Osteocyte (in vitro differentiated cells): ENCODE results near the gene NBEA. TPM values are rescaled to one million over a fixed set of nuclear protein-coding genes. Genes with fewer than 3 reads are reported as not detected.

Experiments used
- DNase-seq: peaks from one replicate; pipeline ENCODE4 v3.0.0; 2021; ENCODE audit warnings: mixed read lengths; ENCODE audit not compliant: unreplicated experiment; ENCODE audit errors: extremely low spot score
- H3K27ac Mint-ChIP-seq: one replicate; pipeline ENCODE4 v1.8.0; 2021; ENCODE audit warnings: mild to moderate bottlenecking, mixed read lengths; ENCODE audit not compliant: unreplicated experiment
- H3K27me3 Mint-ChIP-seq: one replicate; pipeline ENCODE4 v1.8.0; 2021; ENCODE audit warnings: mixed read lengths; ENCODE audit not compliant: unreplicated experiment
- H3K36me3 Mint-ChIP-seq: one replicate; pipeline ENCODE4 v1.8.0; 2021; ENCODE audit warnings: mixed read lengths; ENCODE audit not compliant: unreplicated experiment
- H3K4me1 Mint-ChIP-seq: one replicate; pipeline ENCODE4 v1.8.0; 2021; ENCODE audit warnings: mixed read lengths; ENCODE audit not compliant: unreplicated experiment
- H3K4me3 Mint-ChIP-seq: one replicate; pipeline ENCODE4 v1.8.0; 2021; ENCODE audit warnings: mild to moderate bottlenecking, moderate library complexity, mixed read lengths; ENCODE audit not compliant: unreplicated experiment
- H3K9me3 Mint-ChIP-seq: one replicate; pipeline ENCODE4 v1.8.0; 2021; ENCODE audit warnings: mixed read lengths; ENCODE audit not compliant: unreplicated experiment
- total RNA-seq: library from RNA; stranded (reverse); gene quantifications from 2 replicates; pipeline ENCODE4 v1.2.1, GENCODE V29; 2021
- TF ChIP-seq, protein P1 (sequence below): fragments of 200-600 bp; sonication (generic); IDR thresholded peaks from 2 replicates; pipeline ENCODE4 v1.5.0; 2021; ENCODE audit warnings: antibody characterized with exemption, mild to moderate bottlenecking, moderate library complexity

Gene NBEA
- total RNA-seq, 1 donor from 2014 or later, result 10.9 TPM

DNA sequence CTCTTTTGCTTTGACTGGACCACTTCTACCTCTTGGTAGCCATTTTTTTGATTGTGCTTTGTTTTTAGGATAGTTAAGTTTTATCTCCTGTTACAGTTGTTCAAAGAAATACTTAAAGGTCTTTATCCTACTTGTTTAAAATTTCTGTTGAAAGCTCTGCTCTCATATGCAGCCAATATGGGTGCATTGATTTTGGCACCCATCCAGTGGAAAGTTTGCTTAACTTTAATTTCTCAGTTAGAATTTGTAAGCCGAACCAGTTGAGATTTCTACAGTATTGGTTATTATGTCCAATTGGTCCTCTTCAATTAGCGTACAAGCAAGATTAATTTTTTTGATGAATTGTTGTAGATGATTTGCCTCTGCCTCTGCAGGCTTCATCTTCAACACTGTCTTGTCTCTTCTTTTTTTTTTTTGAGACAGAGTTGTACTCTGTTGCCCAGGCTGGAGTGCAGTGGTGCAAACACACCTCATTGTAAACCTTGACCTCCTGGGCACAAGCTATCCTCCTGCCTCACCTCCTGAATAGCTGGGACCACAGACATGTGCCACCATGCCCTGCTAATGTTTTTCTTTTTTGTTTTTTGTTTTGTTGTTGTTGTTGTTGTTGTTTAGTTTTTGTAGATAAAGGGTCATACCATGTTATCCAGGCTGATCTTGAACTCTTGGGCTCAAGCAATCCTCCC is 469.1 kb downstream of the NBEA start:
- Mint-ChIP-seq H3K27ac (no peak overlapping the region), H3K9me3 (peaks cover 5% of the 10 kb centered on the region), H3K4me3 (no peak overlapping the region), H3K4me1 (no peaks in the 10 kb centered on the region), H3K27me3 (no peaks in the 10 kb centered on the region), H3K36me3 (no peaks in the 10 kb centered on the region)
- TF ChIP-seq, protein P1, sequence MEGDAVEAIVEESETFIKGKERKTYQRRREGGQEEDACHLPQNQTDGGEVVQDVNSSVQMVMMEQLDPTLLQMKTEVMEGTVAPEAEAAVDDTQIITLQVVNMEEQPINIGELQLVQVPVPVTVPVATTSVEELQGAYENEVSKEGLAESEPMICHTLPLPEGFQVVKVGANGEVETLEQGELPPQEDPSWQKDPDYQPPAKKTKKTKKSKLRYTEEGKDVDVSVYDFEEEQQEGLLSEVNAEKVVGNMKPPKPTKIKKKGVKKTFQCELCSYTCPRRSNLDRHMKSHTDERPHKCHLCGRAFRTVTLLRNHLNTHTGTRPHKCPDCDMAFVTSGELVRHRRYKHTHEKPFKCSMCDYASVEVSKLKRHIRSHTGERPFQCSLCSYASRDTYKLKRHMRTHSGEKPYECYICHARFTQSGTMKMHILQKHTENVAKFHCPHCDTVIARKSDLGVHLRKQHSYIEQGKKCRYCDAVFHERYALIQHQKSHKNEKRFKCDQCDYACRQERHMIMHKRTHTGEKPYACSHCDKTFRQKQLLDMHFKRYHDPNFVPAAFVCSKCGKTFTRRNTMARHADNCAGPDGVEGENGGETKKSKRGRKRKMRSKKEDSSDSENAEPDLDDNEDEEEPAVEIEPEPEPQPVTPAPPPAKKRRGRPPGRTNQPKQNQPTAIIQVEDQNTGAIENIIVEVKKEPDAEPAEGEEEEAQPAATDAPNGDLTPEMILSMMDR, result no peak
- DNase-seq, result no peak

DNA sequence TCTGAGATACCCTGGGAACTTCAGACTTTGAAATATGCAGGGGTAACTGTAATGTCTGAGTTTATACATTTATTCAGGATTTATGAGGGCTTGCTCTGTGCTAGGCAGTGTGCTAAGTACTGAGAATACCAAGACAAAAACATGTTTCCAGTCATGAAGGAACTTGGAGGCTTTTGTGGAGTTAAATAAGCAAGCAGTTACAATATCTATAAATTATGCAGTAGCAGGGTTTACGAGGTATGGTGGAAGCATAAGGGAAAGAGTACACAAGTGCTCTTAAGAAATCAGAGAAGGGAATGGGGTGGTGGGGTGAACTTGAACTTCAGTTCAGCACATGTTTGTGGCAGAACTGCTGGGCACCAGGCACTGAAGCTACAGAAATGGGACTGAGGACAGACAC is 506.4 kb downstream of the NBEA start:
- DNase-seq, result no peak
- no peaks in the 10 kb centered on the region for H3K9me3 Mint-ChIP-seq
- no peaks in the 10 kb centered on the region for H3K27me3 Mint-ChIP-seq
- H3K36me3 Mint-ChIP-seq, result no peaks in the 10 kb centered on the region
- TF ChIP-seq, protein P1, result no peak
- H3K4me1 Mint-ChIP-seq, result peaks cover 3% of the 10 kb centered on the region
- H3K4me3 Mint-ChIP-seq, result no peak overlapping the region
- no peak overlapping the region for H3K27ac Mint-ChIP-seq

DNA sequence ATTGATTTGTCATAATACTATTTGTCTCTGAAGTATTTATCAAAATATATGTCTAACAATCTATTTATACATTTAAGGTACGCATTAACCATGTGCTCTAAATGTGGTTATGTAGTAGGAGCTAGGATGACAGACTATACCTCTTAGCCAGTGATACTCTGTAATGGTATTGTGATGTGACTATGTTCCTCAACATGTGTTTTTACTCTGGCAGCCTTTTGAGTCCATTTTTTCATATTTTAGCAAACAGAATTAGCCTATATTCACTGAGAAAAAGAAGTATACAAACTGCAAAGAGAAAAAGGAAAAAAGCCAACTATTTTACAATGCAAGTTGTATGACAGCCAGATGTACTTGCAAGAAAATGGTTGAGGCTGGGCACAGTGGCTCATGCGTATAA is 507.8 kb downstream of the NBEA start:
- H3K36me3 Mint-ChIP-seq, result no peaks in the 10 kb centered on the region
- H3K27ac Mint-ChIP-seq, result no peak overlapping the region
- peaks cover 3% of the 10 kb centered on the region for H3K4me1 Mint-ChIP-seq
- no peaks in the 10 kb centered on the region for H3K9me3 Mint-ChIP-seq
- DNase-seq, result no peak
- TF ChIP-seq, protein P1, result no peak
- H3K27me3 Mint-ChIP-seq, result no peaks in the 10 kb centered on the region
- no peak overlapping the region for H3K4me3 Mint-ChIP-seq

DNA sequence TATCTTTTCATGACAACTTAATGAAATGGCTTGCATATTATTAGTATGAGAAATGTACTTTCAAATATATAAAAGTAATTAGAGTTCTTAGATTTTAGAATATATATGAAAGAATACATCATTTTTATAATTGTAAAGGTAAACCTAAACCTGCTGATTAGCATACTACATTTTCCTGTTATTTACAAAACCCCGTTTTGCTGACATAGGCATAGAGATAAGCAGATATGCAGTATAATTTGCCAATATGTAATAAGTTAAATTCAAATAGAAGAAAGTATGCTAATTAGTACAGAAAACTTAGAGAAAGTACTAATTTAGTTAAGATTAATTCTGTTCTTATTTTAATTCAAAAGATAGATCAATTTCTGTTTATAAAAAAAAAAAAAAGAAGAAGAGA is 513.0 kb downstream of the NBEA start:
- peaks cover 7% of the 10 kb centered on the region for H3K9me3 Mint-ChIP-seq
- H3K4me3 Mint-ChIP-seq, result no peak overlapping the region
- H3K36me3 Mint-ChIP-seq, result no peaks in the 10 kb centered on the region
- DNase-seq, result no peak
- peaks cover 5% of the 10 kb centered on the region for H3K4me1 Mint-ChIP-seq
- TF ChIP-seq, protein P1, result no peak
- no peaks in the 10 kb centered on the region for H3K27me3 Mint-ChIP-seq
- no peak overlapping the region for H3K27ac Mint-ChIP-seq

DNA sequence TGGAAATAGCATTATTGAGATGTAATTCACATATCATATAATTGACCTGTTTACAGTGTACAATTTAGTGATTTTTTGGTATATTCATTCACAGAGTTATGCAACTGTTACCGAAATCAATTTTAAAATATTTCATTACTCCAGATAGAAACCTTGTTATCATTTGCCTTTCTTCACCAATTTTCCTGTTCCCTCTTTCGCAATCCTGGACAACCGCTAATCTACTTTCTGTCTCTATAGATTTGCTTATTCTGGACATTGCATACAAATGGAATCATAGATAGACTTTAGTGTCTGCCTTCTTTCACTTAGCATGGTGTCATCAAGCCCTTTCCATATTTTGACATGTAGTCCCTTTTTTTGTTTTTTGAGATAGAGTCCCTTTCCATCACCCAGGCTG is 515.2 kb downstream of the NBEA start:
- Mint-ChIP-seq H3K9me3 (peaks cover 7% of the 10 kb centered on the region), H3K36me3 (no peaks in the 10 kb centered on the region), H3K4me3 (no peak overlapping the region), H3K27ac (no peak overlapping the region), H3K27me3 (no peaks in the 10 kb centered on the region), H3K4me1 (peaks cover 5% of the 10 kb centered on the region)
- DNase-seq, result no peak
- TF ChIP-seq, protein P1, result no peak
